HG03571 (cell line): Measurements from ENCODE around the gene KRT2.

ENCODE experiments used
- ATAC-seq: cut with Tn5 transposase; IDR thresholded peaks from one replicate; pipeline ENCODE4 v1.9.1; 2021; ENCODE audit not compliant: unreplicated experiment

KRT2 gene

GRCh38 chr12:52651726-52652261 lies at the start of gene KRT2:
Gene KRT2, minus strand, starts transcription at chr12:52652211. Its CDS starts 69 bp downstream, at chr12:52652142.
- ATAC-seq = no peak

- ATAC-seq = no peak
Observed at GRCh38 chr12:52701281-52701680, 49.3 kb upstream of the KRT2 start.

DNA sequence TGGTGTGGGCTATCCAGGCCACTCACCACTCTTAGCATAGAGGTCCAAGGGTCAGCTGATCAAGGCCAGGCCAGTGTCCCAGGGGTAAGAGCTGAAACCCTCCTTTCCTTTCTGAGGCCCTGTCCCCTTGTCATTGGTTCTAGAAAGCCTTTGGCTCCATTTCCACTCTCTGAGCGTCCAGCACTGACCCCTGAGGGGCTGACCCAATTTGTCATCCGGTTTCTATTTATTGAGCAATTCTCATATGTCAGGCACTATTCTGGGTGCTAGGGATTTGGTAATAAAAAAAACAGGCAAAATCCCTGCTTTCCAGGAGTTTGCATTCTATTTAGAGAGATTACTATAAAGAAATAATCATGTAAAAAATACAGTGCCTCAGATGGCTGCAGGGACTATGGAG lies 47.9 kb upstream of the KRT2 start:
- ATAC-seq = no peak

GRCh38 chr12:52699373-52699772 lies 47.4 kb upstream of the KRT2 start:
- no peak for ATAC-seq

- no peak for ATAC-seq
Observed at GRCh38 chr12:52698651-52699340, 46.8 kb upstream of the KRT2 start.

- no peak for ATAC-seq
Observed at GRCh38 chr12:52697058-52697582, 45.1 kb upstream of the KRT2 start.

- no peak for ATAC-seq
Observed at GRCh38 chr12:52696588-52696987, 44.6 kb upstream of the KRT2 start.

GRCh38 chr12:52695039-52695438 lies 43.0 kb upstream of the KRT2 start:
- ATAC-seq = no peak

- no peak for ATAC-seq
Observed at GRCh38 chr12:52694151-52694550, 42.1 kb upstream of the KRT2 start.

DNA sequence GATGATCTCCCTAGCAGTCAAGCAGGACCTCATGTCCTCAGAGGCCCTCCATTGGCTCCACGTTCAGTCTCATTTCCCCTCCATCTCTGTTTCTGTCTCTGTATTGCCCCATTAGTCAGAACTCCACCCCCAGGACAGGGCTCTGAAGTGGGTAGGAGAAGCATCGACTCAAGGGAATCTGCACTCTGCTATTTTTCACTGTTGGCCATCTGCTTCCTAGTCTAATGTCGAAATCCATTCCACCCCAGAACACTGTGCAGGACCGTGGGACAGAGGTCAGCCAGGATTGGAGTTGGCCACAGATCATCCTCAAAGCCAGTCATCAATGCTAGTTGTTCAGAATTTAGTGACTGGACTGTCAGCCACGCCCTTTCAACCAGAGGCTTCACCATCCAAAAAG lies 41.2 kb upstream of the KRT2 start:
- no peak for ATAC-seq

- no peak for ATAC-seq
Observed at GRCh38 chr12:52692254-52692653, 40.2 kb upstream of the KRT2 start.

DNA sequence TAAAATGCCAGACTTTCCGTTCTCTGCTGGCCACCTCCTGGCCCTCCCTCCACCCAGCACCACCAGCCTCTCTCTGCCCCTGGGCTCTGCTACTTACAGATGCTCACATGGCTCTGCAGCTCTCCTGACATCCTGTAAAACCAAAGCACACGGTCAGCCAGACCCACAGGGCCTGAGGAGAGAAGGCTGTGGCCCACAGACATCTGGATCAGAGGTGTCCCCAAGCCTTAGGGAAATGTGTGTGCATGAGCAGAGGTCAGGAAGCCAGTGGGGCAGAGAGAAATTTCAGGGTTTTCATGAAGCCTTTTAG lies 39.8 kb upstream of the KRT2 start:
- ATAC-seq = no peak

- no peak for ATAC-seq
Observed at GRCh38 chr12:52691076-52691840, 39.2 kb upstream of the KRT2 start.

DNA sequence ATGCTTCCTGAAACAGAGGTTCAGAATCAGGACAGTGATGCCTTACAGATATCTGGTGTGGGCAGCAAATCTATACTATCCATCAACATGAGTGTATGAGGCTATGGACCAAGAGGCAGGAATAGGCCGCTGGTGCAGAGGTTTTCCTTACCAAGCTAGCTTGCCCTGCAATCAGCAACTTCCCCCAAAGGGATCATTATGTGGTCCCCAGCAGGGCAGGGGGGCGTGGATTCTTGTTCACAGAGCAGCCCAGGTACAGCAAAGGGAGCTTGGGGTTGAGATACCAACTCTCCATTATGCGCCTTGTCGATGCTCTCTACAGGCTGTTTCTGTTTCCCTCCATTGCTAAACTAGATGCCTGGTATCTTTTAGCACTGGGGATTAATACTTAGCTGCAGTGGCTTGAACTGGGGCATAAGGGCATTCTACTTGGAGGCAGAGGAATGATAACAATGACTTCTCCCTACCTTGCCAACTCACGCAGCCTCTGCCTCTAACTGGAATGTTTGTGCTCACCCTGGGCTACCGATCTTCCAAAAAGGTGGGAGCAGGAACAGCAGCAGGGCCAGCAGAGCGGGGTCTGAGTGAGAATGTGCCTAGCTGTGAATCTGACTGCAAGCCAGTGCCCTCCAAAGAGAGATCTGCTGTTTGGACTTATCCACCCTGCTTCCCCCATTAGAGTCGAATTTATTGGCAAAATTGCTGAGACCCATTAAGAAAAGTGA lies 38.5 kb upstream of the KRT2 start:
- ATAC-seq = no peak

DNA sequence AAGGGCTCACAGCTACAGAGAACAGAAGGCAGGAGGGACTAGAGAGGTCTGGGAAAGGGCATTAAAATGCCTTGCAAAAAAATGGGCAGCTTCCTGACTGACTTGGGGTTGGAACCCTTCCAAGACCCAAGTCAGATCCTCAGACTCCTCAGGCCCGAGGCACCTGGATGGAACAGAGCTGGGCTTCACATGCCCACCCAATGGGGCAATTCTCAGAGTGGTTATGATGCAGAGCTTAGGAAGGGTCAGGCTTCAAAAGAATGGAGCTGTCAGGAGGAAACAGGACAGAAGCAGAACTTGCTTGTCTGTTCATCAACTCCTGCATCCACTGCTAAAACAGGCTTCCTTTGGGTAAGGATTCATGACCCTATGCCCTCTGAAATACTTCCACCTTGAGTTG lies 37.9 kb upstream of the KRT2 start:
- ATAC-seq = no peak

DNA sequence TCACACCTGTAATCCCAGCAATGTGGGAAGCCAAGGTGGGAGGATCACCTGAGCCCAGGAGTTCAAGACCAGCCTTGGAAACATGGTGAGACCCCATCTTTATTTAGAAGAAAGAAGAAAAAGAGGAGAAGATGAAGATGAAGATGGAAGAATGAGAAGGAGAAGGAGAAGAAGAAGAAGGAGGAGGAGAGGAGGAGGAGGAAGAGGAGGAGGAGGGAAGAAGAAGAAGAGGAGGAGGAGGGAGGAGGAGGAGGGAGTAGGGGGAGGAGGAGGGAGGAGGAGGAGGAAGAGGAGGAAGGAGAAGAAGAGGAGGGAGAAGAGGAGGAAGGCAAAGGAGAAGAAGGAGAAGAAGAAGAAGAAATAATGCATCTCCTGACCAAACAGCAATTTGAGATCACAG lies 37.2 kb upstream of the KRT2 start:
- ATAC-seq = no peak

DNA sequence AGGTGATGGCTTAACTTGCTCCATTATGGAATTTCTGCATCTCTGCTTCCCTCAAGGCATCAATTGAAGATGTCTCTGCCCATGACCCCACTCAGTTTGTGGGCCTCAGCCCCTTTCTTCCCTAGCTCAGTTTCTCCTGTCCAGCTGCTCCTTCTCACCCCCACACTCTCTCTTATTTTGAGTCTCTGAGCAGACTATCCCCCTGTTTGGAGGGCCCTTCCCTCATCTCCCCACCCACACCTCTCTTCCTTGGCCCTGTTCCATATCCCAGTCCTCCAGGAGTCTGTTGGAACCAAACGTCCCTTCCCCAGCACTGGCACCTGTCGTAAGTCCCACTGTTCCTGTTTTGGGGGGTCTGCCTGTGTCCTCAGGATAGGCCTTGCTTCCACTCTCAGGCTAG lies 36.5 kb upstream of the KRT2 start:
- no peak for ATAC-seq

GRCh38 chr12:52687497-52688385 lies 35.7 kb upstream of the KRT2 start:
- ATAC-seq = no peak

GRCh38 chr12:52686756-52687487 lies 34.9 kb upstream of the KRT2 start:
- no peak for ATAC-seq

GRCh38 chr12:52686063-52686462 lies 34.1 kb upstream of the KRT2 start:
- ATAC-seq = no peak
